ENCODE measurements around the gene CLASP1. TPM values are rescaled to one million over a fixed set of nuclear protein-coding genes. Genes with fewer than 3 reads are reported as not detected.

CLASP1 gene
- total RNA-seq, 1 experiment from 2014 or later: 46.1 TPM

- no peak for DNase-seq
- Histone ChIP-seq H3K4me3 (ENCODE audit: low read depth, low read length) (no peak overlapping the region), H3K36me3 (ENCODE audit: control insufficient read depth, insufficient read depth, low read length) (peaks cover 7% of the 10 kb centered on the region; the same call in 1 of the 2 replicates), H3K27me3 (replicated peaks; ENCODE audit: control insufficient read depth, insufficient read depth, low read length) (no peaks in the 10 kb centered on the region), H3K9me3 (no peaks in the 10 kb centered on the region), H3K4me1 (no peaks in the 10 kb centered on the region)
- Mint-ChIP-seq H3K4me3 (ENCODE audit: unreplicated experiment) (no peak overlapping the region), H3K36me3 (ENCODE audit: insufficient read depth, unreplicated experiment) (peaks cover 27% of the 10 kb centered on the region), H3K27ac (ENCODE audit: unreplicated experiment) (no peak overlapping the region), H3K9me3 (ENCODE audit: unreplicated experiment) (no peaks in the 10 kb centered on the region), H3K4me1 (ENCODE audit: low read depth, unreplicated experiment) (no peaks in the 10 kb centered on the region), H3K27me3 (ENCODE audit: insufficient read depth, unreplicated experiment) (no peaks in the 10 kb centered on the region)
- ChIA-PET CTCF (interaction anchor here (1.3 kb wide), 1 partner anchor 15 kb away, joined by 3 read pairs; no protein-coding TSS in a partner anchor), POLR2A (no interaction called here)
- BruUV-seq (replicated peaks): no TSS peak
- intact Hi-C loops (cut with micrococcal nuclease; ENCODE audit: unreplicated experiment): no loop called here
- TF ChIP-seq CTCF (IDR thresholded peaks at IDR 0.05; ENCODE audit: insufficient read depth in 1 of 2, low read depth in 1 of 2, low read length in 1 of 2, severe bottlenecking in 1 of 2, unreplicated experiment in 1 of 2): no peak
Observed at GRCh38 chr2:121387591-121388325, 261.5 kb downstream of the CLASP1 start.

GRCh38 chr2:121386707-121387106, 262.6 kb downstream of the CLASP1 start:
- H3K27me3 ChIP-seq (replicated peaks; ENCODE audit: control insufficient read depth, insufficient read depth, low read length): no peaks in the 10 kb centered on the region
- H3K4me1 ChIP-seq: no peaks in the 10 kb centered on the region
- H3K27me3 Mint-ChIP-seq (ENCODE audit: insufficient read depth, unreplicated experiment): no peaks in the 10 kb centered on the region
- no peaks in the 10 kb centered on the region for H3K9me3 Mint-ChIP-seq (ENCODE audit: unreplicated experiment)
- no peak overlapping the region for H3K4me3 Mint-ChIP-seq (ENCODE audit: unreplicated experiment)
- no peak overlapping the region for H3K4me3 ChIP-seq (ENCODE audit: low read depth, low read length)
- no peak for DNase-seq
- no peak for TF ChIP-seq CTCF (IDR thresholded peaks at IDR 0.05; ENCODE audit: insufficient read depth in 1 of 2, low read depth in 1 of 2, low read length in 1 of 2, severe bottlenecking in 1 of 2, unreplicated experiment in 1 of 2)
- no peaks in the 10 kb centered on the region for H3K4me1 Mint-ChIP-seq (ENCODE audit: low read depth, unreplicated experiment)
- H3K9me3 ChIP-seq: no peaks in the 10 kb centered on the region
- no peak overlapping the region for H3K27ac Mint-ChIP-seq (ENCODE audit: unreplicated experiment)
- ChIA-PET CTCF (no interaction called here), POLR2A (no interaction called here)
- BruUV-seq (replicated peaks): no TSS peak
- peaks cover 7% of the 10 kb centered on the region; the same call in 1 of the 2 replicates for H3K36me3 ChIP-seq (ENCODE audit: control insufficient read depth, insufficient read depth, low read length)
- peaks cover 27% of the 10 kb centered on the region for H3K36me3 Mint-ChIP-seq (ENCODE audit: insufficient read depth, unreplicated experiment)
- intact Hi-C loops (cut with micrococcal nuclease; ENCODE audit: unreplicated experiment): no loop called here

DNA sequence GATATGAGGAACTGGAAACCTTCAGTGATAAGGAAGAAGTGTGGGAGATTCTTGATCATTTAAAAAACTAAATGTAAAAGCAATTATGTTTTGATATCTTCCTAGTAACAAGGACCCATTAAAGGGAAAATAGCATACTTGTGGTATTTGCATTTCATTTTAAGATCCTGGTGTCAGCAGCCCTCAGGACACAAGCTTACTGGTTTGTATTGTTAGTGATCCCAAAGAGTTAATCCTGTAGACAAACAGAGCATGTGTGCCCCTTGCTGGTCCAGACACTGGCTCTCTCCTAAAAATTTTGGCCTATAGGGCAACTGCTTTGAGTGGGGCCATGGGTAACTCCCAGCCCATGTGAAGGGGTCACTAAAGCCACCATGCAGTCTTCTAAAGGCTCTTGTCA, 263.2 kb downstream of the CLASP1 start:
- intact Hi-C loops (cut with micrococcal nuclease; ENCODE audit: unreplicated experiment): no loop called here
- Histone ChIP-seq H3K36me3 (ENCODE audit: control insufficient read depth, insufficient read depth, low read length) (peaks cover 7% of the 10 kb centered on the region; the same call in 1 of the 2 replicates), H3K4me3 (ENCODE audit: low read depth, low read length) (no peak overlapping the region), H3K9me3 (no peaks in the 10 kb centered on the region), H3K4me1 (no peaks in the 10 kb centered on the region), H3K27me3 (replicated peaks; ENCODE audit: control insufficient read depth, insufficient read depth, low read length) (no peaks in the 10 kb centered on the region)
- ChIA-PET CTCF (no interaction called here), POLR2A (no interaction called here)
- peaks cover 27% of the 10 kb centered on the region for H3K36me3 Mint-ChIP-seq (ENCODE audit: insufficient read depth, unreplicated experiment)
- H3K9me3 Mint-ChIP-seq (ENCODE audit: unreplicated experiment): no peaks in the 10 kb centered on the region
- no peak for TF ChIP-seq CTCF (IDR thresholded peaks at IDR 0.05; ENCODE audit: insufficient read depth in 1 of 2, low read depth in 1 of 2, low read length in 1 of 2, severe bottlenecking in 1 of 2, unreplicated experiment in 1 of 2)
- H3K4me1 Mint-ChIP-seq (ENCODE audit: low read depth, unreplicated experiment): no peaks in the 10 kb centered on the region
- no peak for DNase-seq
- no peaks in the 10 kb centered on the region for H3K27me3 Mint-ChIP-seq (ENCODE audit: insufficient read depth, unreplicated experiment)
- H3K4me3 Mint-ChIP-seq (ENCODE audit: unreplicated experiment): no peak overlapping the region
- BruUV-seq (replicated peaks): no TSS peak
- H3K27ac Mint-ChIP-seq (ENCODE audit: unreplicated experiment): no peak overlapping the region
